ENCODE results near the gene ATG13. TPM values are rescaled to one million over a fixed set of nuclear protein-coding genes. Genes with fewer than 3 reads are reported as not detected.
"Not testable (repeated sequence)": the region's sequence is repeated elsewhere in the genome, so short reads cannot be mapped to it uniquely, and the experiment has no call there.

Gene ATG13
- total RNA-seq, 2 experiments from 2014 or later: 64.0 to 72.9 TPM

- Mint-ChIP-seq H3K9me3 (ENCODE audit: low read depth) (no peaks in the 10 kb centered on the region), H3K4me3 (peak overlapping the region; percentile 89), H3K27me3 (no peaks in the 10 kb centered on the region), H3K27ac (peak overlapping the region; percentile 92), H3K4me1 (peaks cover 41% of the 10 kb centered on the region), H3K36me3 (peaks cover 27% of the 10 kb centered on the region)
- ATAC-seq: no peak
- peak; percentile 49 for DNase-seq
- CTCF ChIA-PET: interaction anchor here (0.7 to 1.7 kb wide), 6 partner anchors 8 to 211 kb away, joined by 3 to 8 read pairs (median 4); partner anchors contain the start of genes ATG13 and HARBI1
These were observed 83.8 kb downstream of the ATG13 start for GRCh38 chr11:46701078-46701654.

DNA sequence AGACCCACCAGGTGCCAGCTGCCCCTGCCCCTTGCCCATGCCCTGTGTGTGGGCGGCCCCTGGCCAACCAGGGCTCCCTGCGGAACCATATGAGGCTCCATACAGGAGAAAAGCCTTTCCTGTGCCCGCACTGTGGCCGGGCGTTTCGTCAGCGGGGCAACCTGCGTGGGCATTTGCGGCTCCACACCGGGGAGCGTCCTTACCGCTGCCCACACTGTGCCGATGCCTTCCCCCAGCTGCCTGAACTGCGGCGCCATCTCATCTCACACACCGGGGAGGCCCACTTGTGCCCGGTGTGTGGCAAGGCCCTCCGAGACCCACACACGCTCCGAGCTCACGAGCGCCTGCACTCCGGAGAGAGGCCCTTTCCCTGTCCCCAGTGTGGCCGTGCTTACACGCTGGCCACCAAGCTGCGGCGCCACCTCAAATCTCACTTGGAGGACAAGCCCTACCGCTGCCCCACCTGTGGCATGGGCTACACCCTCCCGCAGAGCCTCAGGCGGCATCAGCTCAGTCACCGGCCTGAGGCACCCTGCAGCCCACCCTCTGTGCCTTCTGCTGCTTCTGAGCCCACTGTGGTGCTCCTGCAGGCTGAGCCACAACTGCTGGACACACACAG is 87.8 kb downstream of the ATG13 start:
- no peak overlapping the region for H3K27ac Mint-ChIP-seq
- peaks cover 37% of the 10 kb centered on the region for H3K36me3 Mint-ChIP-seq
- DNase-seq (no peak), ATAC-seq (no peak)
- CTCF ChIA-PET: no interaction called here
- no peak overlapping the region for H3K4me3 Mint-ChIP-seq
- no peaks in the 10 kb centered on the region for H3K9me3 Mint-ChIP-seq (ENCODE audit: low read depth)
- peaks cover 24% of the 10 kb centered on the region for H3K4me1 Mint-ChIP-seq
- no peaks in the 10 kb centered on the region for H3K27me3 Mint-ChIP-seq

DNA sequence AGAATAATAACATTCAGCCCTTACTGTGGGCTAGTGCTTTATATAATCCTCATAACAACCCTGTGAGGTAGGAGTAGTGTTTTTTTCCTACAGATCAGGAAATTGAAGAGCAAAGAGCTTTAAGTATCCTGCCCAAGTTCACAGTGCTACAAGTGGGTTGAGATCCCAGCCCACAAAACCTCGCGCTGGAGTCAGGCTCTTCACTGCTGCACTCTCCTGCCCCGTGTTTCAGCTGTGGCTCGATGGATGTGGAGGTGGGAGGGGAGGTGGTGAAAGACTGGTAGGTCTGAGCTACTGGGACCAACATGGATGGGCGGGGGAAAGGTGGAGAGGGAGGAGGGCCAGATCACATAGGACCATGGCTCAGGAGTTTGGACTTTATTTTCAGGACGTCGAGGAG is 89.5 kb downstream of the ATG13 start:
- DNase-seq: no peak
- H3K4me3 Mint-ChIP-seq: no peak overlapping the region
- H3K27ac Mint-ChIP-seq: no peak overlapping the region
- no peaks in the 10 kb centered on the region for H3K27me3 Mint-ChIP-seq
- CTCF ChIA-PET: interaction anchor here (1.4 kb wide), 1 partner anchor 10 kb away, joined by 4 read pairs; no protein-coding TSS in a partner anchor
- peaks cover 19% of the 10 kb centered on the region for H3K4me1 Mint-ChIP-seq
- no peaks in the 10 kb centered on the region for H3K9me3 Mint-ChIP-seq (ENCODE audit: low read depth)
- H3K36me3 Mint-ChIP-seq: peaks cover 31% of the 10 kb centered on the region
- no peak for ATAC-seq

DNA sequence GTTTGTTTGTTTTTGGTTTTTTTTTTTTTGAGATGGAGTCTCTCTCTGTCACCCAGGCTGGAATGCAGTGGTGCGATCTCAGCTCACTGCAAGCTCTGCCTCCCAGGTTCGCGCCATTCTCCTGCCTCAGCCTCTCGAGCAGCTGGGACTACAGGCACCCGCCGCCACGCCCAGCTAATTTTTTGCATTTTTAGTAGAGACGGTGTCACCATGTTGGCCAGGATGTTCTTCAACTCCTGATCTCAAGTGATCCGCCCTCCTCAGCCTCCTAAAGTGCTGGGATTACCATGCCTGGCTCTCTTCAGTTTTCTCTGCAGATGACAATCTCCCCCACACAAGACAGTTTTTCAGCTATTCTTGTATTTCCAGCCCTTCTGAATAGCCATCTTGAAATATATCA is 92.0 kb downstream of the ATG13 start:
- H3K27ac Mint-ChIP-seq; H3K4me1 Mint-ChIP-seq; DNase-seq; ATAC-seq; H3K9me3 Mint-ChIP-seq (ENCODE audit: low read depth); H3K27me3 Mint-ChIP-seq; H3K4me3 Mint-ChIP-seq: not testable (repeated sequence)
- peaks cover 15% of the 10 kb centered on the region for H3K36me3 Mint-ChIP-seq
- CTCF ChIA-PET: interaction anchor here (0.9 kb wide), 1 partner anchor 8 kb away, joined by 4 read pairs; the partner anchor contains the start of gene ZNF408

GRCh38 chr11:46710821-46711269 is 93.5 kb downstream of the ATG13 start:
- no peak overlapping the region for H3K27ac Mint-ChIP-seq
- no peak for DNase-seq
- CTCF ChIA-PET: no interaction called here
- H3K9me3 Mint-ChIP-seq (ENCODE audit: low read depth): no peaks in the 10 kb centered on the region
- H3K36me3 Mint-ChIP-seq: peaks cover 13% of the 10 kb centered on the region
- no peak overlapping the region for H3K4me3 Mint-ChIP-seq
- no peaks in the 10 kb centered on the region for H3K27me3 Mint-ChIP-seq
- ATAC-seq: no peak
- peaks cover 3% of the 10 kb centered on the region for H3K4me1 Mint-ChIP-seq

- peaks cover 3% of the 10 kb centered on the region for H3K4me1 Mint-ChIP-seq
- no peaks in the 10 kb centered on the region for H3K9me3 Mint-ChIP-seq (ENCODE audit: low read depth)
- CTCF ChIA-PET: no interaction called here
- ATAC-seq (no peak), DNase-seq (no peak)
- no peak overlapping the region for H3K4me3 Mint-ChIP-seq
- H3K36me3 Mint-ChIP-seq: peaks cover 9% of the 10 kb centered on the region
- H3K27ac Mint-ChIP-seq: no peak overlapping the region
- no peaks in the 10 kb centered on the region for H3K27me3 Mint-ChIP-seq
These were observed 94.0 kb downstream of the ATG13 start for GRCh38 chr11:46711303-46711702.

DNA sequence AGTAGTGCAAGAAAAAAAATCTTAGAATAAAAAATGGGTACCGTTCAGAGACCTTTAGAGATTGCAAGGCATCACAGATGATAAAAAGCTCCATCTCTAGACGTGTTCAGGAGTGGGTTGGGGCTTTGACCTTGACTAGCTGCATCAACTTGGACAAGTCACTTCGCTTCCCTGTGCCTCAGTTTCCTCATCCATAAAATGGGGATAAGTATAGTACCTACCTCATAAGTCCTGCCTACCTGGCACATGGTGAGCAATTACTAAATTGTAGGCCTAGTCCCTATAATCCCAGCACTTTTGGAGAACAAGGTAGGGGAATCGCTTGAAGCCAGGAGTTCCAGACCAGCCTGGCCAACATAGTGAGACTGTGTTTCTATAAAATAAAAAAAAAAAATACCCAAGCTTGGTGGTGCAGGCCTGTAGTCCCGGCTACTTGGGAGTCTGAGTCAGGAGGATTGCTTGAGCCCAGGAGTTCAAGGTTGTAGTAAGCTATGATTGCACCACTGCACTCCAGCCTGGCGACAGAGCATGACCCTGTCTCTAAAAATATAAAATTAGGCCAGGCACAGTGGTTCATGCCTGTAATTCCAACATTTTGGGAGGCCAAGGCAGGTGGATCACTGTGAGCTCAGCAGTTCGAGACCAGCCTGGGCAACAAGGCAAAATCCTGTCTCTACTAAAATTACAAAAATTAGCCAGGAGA is 95.7 kb downstream of the ATG13 start:
- no peak for DNase-seq
- Mint-ChIP-seq H3K27me3 (no peaks in the 10 kb centered on the region), H3K27ac (no peak overlapping the region), H3K4me3 (no peak overlapping the region), H3K4me1 (no peaks in the 10 kb centered on the region), H3K36me3 (no peaks in the 10 kb centered on the region), H3K9me3 (ENCODE audit: low read depth) (no peaks in the 10 kb centered on the region)
- CTCF ChIA-PET: no interaction called here
- no peak for ATAC-seq

- H3K4me1 Mint-ChIP-seq; H3K4me3 Mint-ChIP-seq; H3K27me3 Mint-ChIP-seq; ATAC-seq; H3K9me3 Mint-ChIP-seq (ENCODE audit: low read depth); H3K27ac Mint-ChIP-seq; DNase-seq; CTCF ChIA-PET; H3K36me3 Mint-ChIP-seq: not testable (repeated sequence)
These were observed 100.4 kb downstream of the ATG13 start for GRCh38 chr11:46717825-46718154.

GRCh38 chr11:46718155-46719019 is 101.0 kb downstream of the ATG13 start:
- DNase-seq: no peak
- Mint-ChIP-seq H3K27me3 (no peaks in the 10 kb centered on the region), H3K36me3 (no peaks in the 10 kb centered on the region), H3K27ac (no peak overlapping the region), H3K4me1 (peaks cover 5% of the 10 kb centered on the region), H3K9me3 (ENCODE audit: low read depth) (no peaks in the 10 kb centered on the region), H3K4me3 (no peak overlapping the region)
- ATAC-seq: peak; percentile 60
- CTCF ChIA-PET: no interaction called here

- DNase-seq (no peak), ATAC-seq (no peak)
- CTCF ChIA-PET: no interaction called here
- H3K9me3 Mint-ChIP-seq (ENCODE audit: low read depth): no peaks in the 10 kb centered on the region
- no peak within 1 kb of the TSS for H3K27ac Mint-ChIP-seq
- H3K36me3 Mint-ChIP-seq: no peaks in the 10 kb centered on the region
- H3K4me3 Mint-ChIP-seq: no peak within 1 kb of the TSS
- H3K4me1 Mint-ChIP-seq: peaks cover 5% of the 10 kb centered on the region
- H3K27me3 Mint-ChIP-seq: no peaks in the 10 kb centered on the region
These were observed 101.7 kb downstream of the ATG13 start, which contains the start of gene F2 for GRCh38 chr11:46719048-46719542. Gene F2, plus strand, starts transcription at chr11:46719213. Its CDS starts 23 bp downstream, at chr11:46719236.

GRCh38 chr11:46719543-46720218 is 102.3 kb downstream of the ATG13 start:
- ATAC-seq: no peak

GRCh38 chr11:46721286-46721685 is 103.9 kb downstream of the ATG13 start:
- Mint-ChIP-seq H3K36me3 (no peaks in the 10 kb centered on the region), H3K27me3 (no peaks in the 10 kb centered on the region), H3K27ac (no peak overlapping the region), H3K9me3 (ENCODE audit: low read depth) (no peaks in the 10 kb centered on the region), H3K4me1 (peaks cover 5% of the 10 kb centered on the region), H3K4me3 (no peak overlapping the region)
- ATAC-seq: no peak
- CTCF ChIA-PET: no interaction called here
- no peak for DNase-seq

More at GRCh38 chr11:46719543-46720218, 102.3 kb downstream of the ATG13 start:
- no peaks in the 10 kb centered on the region for H3K9me3 Mint-ChIP-seq (ENCODE audit: low read depth)
- no peak overlapping the region for H3K27ac Mint-ChIP-seq
- CTCF ChIA-PET: no interaction called here
- peaks cover 5% of the 10 kb centered on the region for H3K4me1 Mint-ChIP-seq
- no peak overlapping the region for H3K4me3 Mint-ChIP-seq
- H3K36me3 Mint-ChIP-seq: no peaks in the 10 kb centered on the region
- H3K27me3 Mint-ChIP-seq: no peaks in the 10 kb centered on the region
- DNase-seq: no peak
